IMR-90 (cell line): ENCODE measurements around the gene ZMYND11. TPM values are rescaled to one million over a fixed set of nuclear protein-coding genes. Genes with fewer than 3 reads are reported as not detected.

Experiments
- ATAC-seq: fragments of 200-7000 bp; cut with Tn5 transposase; 2 replicates; pipeline ENCODE4 v1.9.1; 2020; ENCODE audit warnings: low read depth, mild to moderate bottlenecking, moderate library complexity
- BruUV-seq: library from RNA; stranded (reverse); fragments of 400-500 nt; replicated peaks from 2 replicates; lab custom pipeline; 2021; lab: Mats Ljungman, UMichigan
- CTCF ChIA-PET: fragments of 300-600 bp; formaldehyde crosslinking; extraction: SDS; loops from one replicate; lab custom pipeline; 2021; ENCODE audit warnings: antibody characterized with exemption; lab: Yijun Ruan, JAX
- POLR2A ChIA-PET: fragments of 300-600 bp; sonication (Branson Sonifier 250); formaldehyde crosslinking; loops from one replicate; lab custom pipeline; 2022; ENCODE audit warnings: antibody characterized with exemption; ENCODE audit not compliant: unreplicated experiment; lab: Charles Lee
- DNase-seq: peaks from one replicate; pipeline ENCODE4 v3.0.0; 2013
- H2AFZ ChIP-seq: replicated peaks from 2 replicates; pipeline ENCODE3; 2013; ENCODE audit warnings: low read length, mild to moderate bottlenecking; ENCODE audit not compliant: poor library complexity
- H2AK5ac ChIP-seq: 2 replicates; pipeline ENCODE4 v1.6.1; 2013; ENCODE audit warnings: low read depth, low read length, inconsistent platforms
- H2AK9ac ChIP-seq: replicated peaks from 2 replicates; pipeline ENCODE3; 2013; ENCODE audit warnings: mild to moderate bottlenecking, low read depth, low read length, moderate library complexity; ENCODE audit not compliant: poor library complexity
- H2BK120ac ChIP-seq: 2 replicates; pipeline ENCODE4 v1.6.1; 2013; ENCODE audit warnings: low read depth, low read length, inconsistent platforms
- H2BK15ac ChIP-seq: 3 replicates; pipeline ENCODE4 v1.6.1; 2013; ENCODE audit warnings: low read depth, low read length, inconsistent platforms
- H2BK20ac ChIP-seq: 2 replicates; pipeline ENCODE4 v1.6.1; 2013; ENCODE audit warnings: low read depth, mild to moderate bottlenecking, inconsistent platforms, low read length, moderate library complexity
- H2BK5ac ChIP-seq: 2 replicates; pipeline ENCODE4 v1.6.1; 2013; ENCODE audit warnings: mild to moderate bottlenecking, low read depth, low read length, inconsistent platforms; ENCODE audit not compliant: poor library complexity, severe bottlenecking
- H3K14ac ChIP-seq: replicated peaks from 2 replicates; pipeline ENCODE4 v1.6.1; 2013; ENCODE audit warnings: low read depth, low read length, inconsistent platforms
- H3K18ac ChIP-seq: 2 replicates; pipeline ENCODE4 v1.6.1; 2013; ENCODE audit warnings: low read depth, low read length, control low read depth
- H3K23ac ChIP-seq: 2 replicates; pipeline ENCODE4 v1.6.1; 2013; ENCODE audit warnings: low read depth, low read length, inconsistent platforms
- H3K27ac ChIP-seq: 2 replicates; pipeline ENCODE4 v1.5.1; 2013; ENCODE audit warnings: mild to moderate bottlenecking, control low read depth, low read length; ENCODE audit not compliant: insufficient read depth
- H3K27me3 ChIP-seq: 2 replicates; pipeline ENCODE4 v1.6.1; 2013; ENCODE audit warnings: low read length; ENCODE audit not compliant: control insufficient read depth, insufficient read depth
- H3K36me3 ChIP-seq: 2 replicates; pipeline ENCODE4 v1.6.1; 2013; ENCODE audit warnings: low read length, mixed read lengths; ENCODE audit not compliant: control insufficient read depth, insufficient read depth
- H3K4ac ChIP-seq: 2 replicates; pipeline ENCODE4 v1.6.1; 2013; ENCODE audit warnings: low read depth, low read length, inconsistent platforms
- H3K4me1 ChIP-seq: 2 replicates; pipeline ENCODE4 v1.6.1; 2013; ENCODE audit warnings: low read length, mixed read lengths; ENCODE audit not compliant: control insufficient read depth, insufficient read depth
- H3K4me2 ChIP-seq: 2 replicates; pipeline ENCODE4 v1.6.1; 2013; ENCODE audit warnings: low read depth, mild to moderate bottlenecking, control low read depth, low read length, moderate library complexity
- H3K4me3 ChIP-seq: 2 replicates; pipeline ENCODE4 v1.5.1; 2013; ENCODE audit warnings: low read depth, mild to moderate bottlenecking, control low read depth, low read length, moderate library complexity; ENCODE audit not compliant: insufficient read depth
- H3K56ac ChIP-seq: 2 replicates; pipeline ENCODE4 v1.6.1; 2013; ENCODE audit warnings: low read length, inconsistent platforms; ENCODE audit not compliant: insufficient read depth; ENCODE audit errors: extremely low read depth
- H3K79me1 ChIP-seq, 2 experiments: 2 replicates each; pipeline ENCODE4 v1.6.1; 2013; ENCODE audit warnings: low read length in 2 of 2, inconsistent platforms in 1 of 2, low read depth in 1 of 2
- H3K9ac ChIP-seq: 2 replicates; pipeline ENCODE4 v1.6.1; 2013; ENCODE audit warnings: low read depth, low read length, control low read depth
- H3K9me1 ChIP-seq: 2 replicates; pipeline ENCODE4 v1.6.1; 2013; ENCODE audit warnings: low read length, inconsistent platforms; ENCODE audit not compliant: insufficient read depth
- H3K9me3 ChIP-seq: 2 replicates; pipeline ENCODE4 v1.6.1; 2013; ENCODE audit warnings: low read length; ENCODE audit not compliant: control insufficient read depth, insufficient read depth
- H4K20me1 ChIP-seq: 2 replicates; pipeline ENCODE4 v1.6.1; 2013; ENCODE audit warnings: low read length, inconsistent platforms; ENCODE audit not compliant: insufficient read depth
- H4K5ac ChIP-seq: 2 replicates; pipeline ENCODE4 v1.6.1; 2013; ENCODE audit warnings: mild to moderate bottlenecking, low read depth, low read length, control low read depth
- H4K8ac ChIP-seq, 2 experiments: 2 replicates each; pipeline ENCODE4 v1.6.1; 2013; ENCODE audit warnings: low read depth in 2 of 2, low read length in 2 of 2, control low read depth in 1 of 2, inconsistent platforms in 1 of 2
- H4K91ac ChIP-seq: 2 replicates; pipeline ENCODE4 v1.6.1; 2013; ENCODE audit warnings: low read depth, low read length, inconsistent platforms; ENCODE audit not compliant: insufficient read depth
- BHLHE40 ChIP-seq: fragments of 150-350 bp; IDR thresholded peaks from 2 replicates; pipeline ENCODE4 v1.6.1; 2016; ENCODE audit warnings: mild to moderate bottlenecking, low read depth, low read length
- CEBPB ChIP-seq: IDR thresholded peaks from 2 replicates; pipeline ENCODE4 v1.6.1; 2012; ENCODE audit warnings: low read depth, low read length, improper control_type of control experiment
- CHD1 ChIP-seq: IDR thresholded peaks from 2 replicates; pipeline ENCODE4 v1.6.1; 2012; ENCODE audit warnings: low read depth, low read length, improper control_type of control experiment
- FOS ChIP-seq: fragments of 150-350 bp; IDR thresholded peaks from 2 replicates; pipeline ENCODE4 v1.6.1; 2016; ENCODE audit warnings: low read depth, low read length
- MAFK ChIP-seq: IDR thresholded peaks from 2 replicates; pipeline ENCODE4 v1.6.1; 2012; ENCODE audit warnings: low read depth, low read length, improper control_type of control experiment
- MAZ ChIP-seq: IDR thresholded peaks from 2 replicates; pipeline ENCODE4 v1.6.1; 2012; ENCODE audit warnings: low read depth, mild to moderate bottlenecking, low read length, improper control_type of control experiment, moderate library complexity, borderline replicate concordance
- MXI1 ChIP-seq: IDR thresholded peaks from 2 replicates; pipeline ENCODE4 v1.6.1; 2012; ENCODE audit warnings: low read depth, mild to moderate bottlenecking, low read length, moderate library complexity, borderline replicate concordance
- NFE2L2 ChIP-seq: fragments of 150-350 bp; IDR thresholded peaks from 2 replicates; pipeline ENCODE4 v1.6.1; 2016; ENCODE audit warnings: low read depth, mild to moderate bottlenecking, low read length
- POLR2A ChIP-seq: IDR thresholded peaks from 2 replicates; pipeline ENCODE4 v1.6.1; 2012; ENCODE audit warnings: mild to moderate bottlenecking, low read depth, low read length
- RAD21 ChIP-seq: IDR thresholded peaks from 2 replicates; pipeline ENCODE4 v1.6.1; 2012; ENCODE audit warnings: low read length, improper control_type of control experiment
- RCOR1 ChIP-seq: IDR thresholded peaks from 2 replicates; pipeline ENCODE4 v1.6.1; 2012; ENCODE audit warnings: mild to moderate bottlenecking, low read length, improper control_type of control experiment; ENCODE audit not compliant: insufficient replicate concordance
- RFX5 ChIP-seq: IDR thresholded peaks from 2 replicates; pipeline ENCODE4 v1.8.0; 2012; ENCODE audit warnings: low read depth, mild to moderate bottlenecking, low read length, moderate library complexity
- SMC3 ChIP-seq: fragments of 150-350 bp; IDR thresholded peaks from 2 replicates; pipeline ENCODE4 v1.6.1; 2016; ENCODE audit warnings: low read depth, mild to moderate bottlenecking, antibody characterized with exemption, low read length, moderate library complexity
- WGBS, 2 experiments: methylation state at CpG; one replicate each; pipeline versions ENCODE4 v1.1.5 to v1.1.7; 2013; ENCODE audit warnings: missing lambda C conversion rate in 2 of 2; ENCODE audit not compliant: insufficient read length in 1 of 2; ENCODE audit errors: extremely low coverage in 2 of 2; 5-methylcytosine and 5-hydroxymethylcytosine counted together
- dilution Hi-C: fragments of 300-500 bp; cut with HindIII; formaldehyde crosslinking; loops from one replicate; pipeline ENCODE4 v1.14.3; 2018; ENCODE audit warnings: low sequenced_read_pairs; ENCODE audit not compliant: unreplicated experiment
- in situ Hi-C: fragments of 300-500 bp; cut with MboI; formaldehyde crosslinking; loops from 3 replicates; pipeline ENCODE4 v1.14.3; 2019; ENCODE audit warnings: low sequenced_read_pairs, inconsistent platforms, mixed read lengths
- intact Hi-C: fragments of 100-400 bp; cut with micrococcal nuclease; formaldehyde crosslinking; loops from 2 replicates; pipeline ENCODE4 v1.10.0; 2022
- polyA plus RNA-seq, 3 experiments: library from polyadenylated mRNA; depleted of rRNA; stranded (reverse); fragments of >200 nt; gene quantifications; 2 replicates each; pipeline ENCODE4 v1.2.3, GENCODE V29; 2012; ENCODE audit warnings: low replicate concordance in 1 of 3
- total RNA-seq: library from RNA; depleted of rRNA; stranded (reverse); fragments of >200 nt; gene quantifications from 2 replicates; pipeline ENCODE4 v1.2.3, GENCODE V29; 2012
- TF ChIP-seq, protein P1 (sequence below): fragments of 150-350 bp; IDR thresholded peaks from 2 replicates; pipeline ENCODE4 v1.6.1; 2016; ENCODE audit warnings: low read depth, mild to moderate bottlenecking, low read length, moderate library complexity, borderline replicate concordance
- TF ChIP-seq, protein P2 (sequence below): fragments of 150-350 bp; IDR thresholded peaks from 2 replicates; pipeline ENCODE4 v1.6.1; 2017; ENCODE audit warnings: mild to moderate bottlenecking, antibody characterized with exemption, low read length, low read depth
- TF ChIP-seq, protein P3 (sequence below): conservative IDR thresholded peaks from 2 replicates; pipeline ENCODE4 v1.5.1; 2012; ENCODE audit warnings: mild to moderate bottlenecking, low read depth, low read length, improper control_type of control experiment

ZMYND11 gene
- total and polyA plus RNA-seq, 2 of the 4 experiments (the other 2 are of a cell fraction) = 39.5 to 72.2 TPM

DNA sequence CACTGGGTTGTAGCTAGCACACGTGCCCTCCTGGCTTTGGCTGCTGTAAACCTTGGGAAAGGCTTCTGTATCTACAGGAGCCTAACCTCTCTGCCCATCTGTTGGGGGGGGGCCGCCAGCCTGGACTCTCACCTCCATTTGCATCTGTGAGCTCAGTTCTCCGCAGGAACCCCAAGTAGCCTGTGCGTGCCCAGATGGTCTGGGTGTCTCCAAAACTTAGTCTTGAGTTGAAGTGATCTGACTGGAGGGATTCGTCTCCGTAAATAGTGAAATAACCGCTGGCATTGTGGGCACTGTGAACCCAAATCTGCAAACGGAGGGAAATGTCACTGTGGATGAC, 147.9 kb downstream of the ZMYND11 start:
- Histone ChIP-seq H2BK5ac (no peak overlapping the region), H3K27ac (no peak overlapping the region), H3K27me3 (no peaks in the 10 kb centered on the region), H3K36me3 (peaks cover 55% of the 10 kb centered on the region), H3K79me1 (peaks cover 2 to 29% of the 10 kb centered on the region in 2 experiments; a peak in 3 of 4 replicates), H4K20me1 (peaks cover 3% of the 10 kb centered on the region; the same call in 1 of the 2 replicates), H3K9me1 (peaks cover 24% of the 10 kb centered on the region), H2BK20ac (no peak overlapping the region), H3K4me3 (no peak overlapping the region), H2AFZ (no peak overlapping the region), H2AK9ac (no peak overlapping the region), H2AK5ac (peak overlapping the region; percentile 18; the same call in 1 of the 2 replicates), H4K5ac (no peak overlapping the region), H3K4me2 (no peak overlapping the region), H4K8ac (no peak overlapping the region; a peak in 1 of 4 replicates), H2BK15ac (no peak overlapping the region), H3K18ac (no peak overlapping the region), H3K56ac (no peak overlapping the region), H3K23ac (no peak overlapping the region), H3K4me1 (peaks cover 12% of the 10 kb centered on the region), H2BK120ac (no peak overlapping the region), H4K91ac (no peak overlapping the region), H3K14ac (no peak overlapping the region), H3K4ac (no peak overlapping the region), H3K9ac (no peak overlapping the region), H3K9me3 (0 out of 2 replicates have a peak, but pooled peaks cover 2% of the 10 kb centered on the region)
- ATAC-seq (no peak), DNase-seq (no peak)
- 100% methylated on average over 3 of the region's 8 CpGs; no CpG with 5 or more reads in 1 of the 2 experiments for WGBS, 2 experiments
- dilution Hi-C loops (no loop called here), intact Hi-C loops (no loop called here), in situ Hi-C loops (no loop called here)
- no peak for TF ChIP-seq CHD1
- TF ChIP-seq, protein P1, sequence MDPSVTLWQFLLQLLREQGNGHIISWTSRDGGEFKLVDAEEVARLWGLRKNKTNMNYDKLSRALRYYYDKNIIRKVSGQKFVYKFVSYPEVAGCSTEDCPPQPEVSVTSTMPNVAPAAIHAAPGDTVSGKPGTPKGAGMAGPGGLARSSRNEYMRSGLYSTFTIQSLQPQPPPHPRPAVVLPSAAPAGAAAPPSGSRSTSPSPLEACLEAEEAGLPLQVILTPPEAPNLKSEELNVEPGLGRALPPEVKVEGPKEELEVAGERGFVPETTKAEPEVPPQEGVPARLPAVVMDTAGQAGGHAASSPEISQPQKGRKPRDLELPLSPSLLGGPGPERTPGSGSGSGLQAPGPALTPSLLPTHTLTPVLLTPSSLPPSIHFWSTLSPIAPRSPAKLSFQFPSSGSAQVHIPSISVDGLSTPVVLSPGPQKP = no peak
- no peak for TF ChIP-seq CEBPB
- TF ChIP-seq MAFK = no peak
- TF ChIP-seq, protein P2, sequence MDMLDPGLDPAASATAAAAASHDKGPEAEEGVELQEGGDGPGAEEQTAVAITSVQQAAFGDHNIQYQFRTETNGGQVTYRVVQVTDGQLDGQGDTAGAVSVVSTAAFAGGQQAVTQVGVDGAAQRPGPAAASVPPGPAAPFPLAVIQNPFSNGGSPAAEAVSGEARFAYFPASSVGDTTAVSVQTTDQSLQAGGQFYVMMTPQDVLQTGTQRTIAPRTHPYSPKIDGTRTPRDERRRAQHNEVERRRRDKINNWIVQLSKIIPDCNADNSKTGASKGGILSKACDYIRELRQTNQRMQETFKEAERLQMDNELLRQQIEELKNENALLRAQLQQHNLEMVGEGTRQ = no peak
- TF ChIP-seq, protein P3, sequence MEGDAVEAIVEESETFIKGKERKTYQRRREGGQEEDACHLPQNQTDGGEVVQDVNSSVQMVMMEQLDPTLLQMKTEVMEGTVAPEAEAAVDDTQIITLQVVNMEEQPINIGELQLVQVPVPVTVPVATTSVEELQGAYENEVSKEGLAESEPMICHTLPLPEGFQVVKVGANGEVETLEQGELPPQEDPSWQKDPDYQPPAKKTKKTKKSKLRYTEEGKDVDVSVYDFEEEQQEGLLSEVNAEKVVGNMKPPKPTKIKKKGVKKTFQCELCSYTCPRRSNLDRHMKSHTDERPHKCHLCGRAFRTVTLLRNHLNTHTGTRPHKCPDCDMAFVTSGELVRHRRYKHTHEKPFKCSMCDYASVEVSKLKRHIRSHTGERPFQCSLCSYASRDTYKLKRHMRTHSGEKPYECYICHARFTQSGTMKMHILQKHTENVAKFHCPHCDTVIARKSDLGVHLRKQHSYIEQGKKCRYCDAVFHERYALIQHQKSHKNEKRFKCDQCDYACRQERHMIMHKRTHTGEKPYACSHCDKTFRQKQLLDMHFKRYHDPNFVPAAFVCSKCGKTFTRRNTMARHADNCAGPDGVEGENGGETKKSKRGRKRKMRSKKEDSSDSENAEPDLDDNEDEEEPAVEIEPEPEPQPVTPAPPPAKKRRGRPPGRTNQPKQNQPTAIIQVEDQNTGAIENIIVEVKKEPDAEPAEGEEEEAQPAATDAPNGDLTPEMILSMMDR = no peak
- no peak for TF ChIP-seq RAD21
- no peak for TF ChIP-seq MXI1
- no peak for TF ChIP-seq RCOR1
- no peak for TF ChIP-seq SMC3
- no peak for TF ChIP-seq FOS
- TF ChIP-seq POLR2A = no peak
- TF ChIP-seq NFE2L2 = no peak
- no peak for TF ChIP-seq RFX5
- no peak for TF ChIP-seq BHLHE40
- no peak for TF ChIP-seq MAZ
- CTCF ChIA-PET = no interaction called here
- no TSS peak for BruUV-seq
- POLR2A ChIA-PET = no interaction called here
